Measurements from ENCODE around the gene PITPNM3.
"Not testable (repeated sequence)": the region's sequence is repeated elsewhere in the genome, so short reads cannot be mapped to it uniquely, and the experiment has no call there.

The PITPNM3 gene

DNA sequence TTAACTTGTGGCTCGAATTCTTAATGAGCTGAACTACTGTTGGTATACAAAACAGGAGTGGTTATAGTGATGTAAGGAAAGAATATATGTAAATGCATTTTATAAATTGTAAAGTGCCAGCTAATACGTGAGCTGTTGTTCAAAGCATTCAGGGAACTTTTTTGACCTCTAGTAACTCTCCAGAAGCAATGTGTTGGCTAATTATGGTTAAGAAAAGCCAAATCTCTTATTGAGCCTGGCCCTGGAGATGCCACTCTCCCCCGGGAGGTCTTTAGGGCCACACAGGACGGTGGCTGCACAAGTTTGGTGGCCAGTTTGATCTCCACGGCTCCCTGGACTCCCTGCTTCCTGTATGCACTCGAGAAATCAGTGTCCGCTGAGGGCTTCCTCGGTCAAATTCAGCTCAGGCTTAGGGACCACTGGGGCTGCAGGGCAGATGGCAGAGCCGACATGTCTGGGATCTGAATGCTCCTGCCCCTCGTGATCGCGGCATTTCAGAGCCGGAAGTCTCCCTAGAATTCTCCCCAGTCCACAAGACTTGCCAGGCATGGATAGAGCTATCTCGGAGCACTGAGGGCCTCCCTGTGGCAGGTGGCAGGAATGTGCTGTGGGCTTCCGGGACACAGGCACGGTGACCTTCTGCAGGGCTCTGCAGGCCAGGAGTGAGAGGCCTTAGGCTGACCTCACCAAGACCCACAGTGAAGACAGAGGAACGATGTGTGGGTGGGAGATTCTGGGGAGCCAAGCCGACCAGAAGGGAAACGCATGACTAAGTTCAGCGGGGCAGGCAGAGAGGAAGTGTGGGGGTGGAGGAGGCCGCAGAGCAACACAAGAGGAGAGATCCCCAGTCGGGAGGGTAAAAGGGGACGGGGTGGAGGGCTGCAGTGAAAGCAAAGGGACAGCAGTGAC is 18.6 kb upstream of the PITPNM3 start:
- DNase-seq = no peak

DNA sequence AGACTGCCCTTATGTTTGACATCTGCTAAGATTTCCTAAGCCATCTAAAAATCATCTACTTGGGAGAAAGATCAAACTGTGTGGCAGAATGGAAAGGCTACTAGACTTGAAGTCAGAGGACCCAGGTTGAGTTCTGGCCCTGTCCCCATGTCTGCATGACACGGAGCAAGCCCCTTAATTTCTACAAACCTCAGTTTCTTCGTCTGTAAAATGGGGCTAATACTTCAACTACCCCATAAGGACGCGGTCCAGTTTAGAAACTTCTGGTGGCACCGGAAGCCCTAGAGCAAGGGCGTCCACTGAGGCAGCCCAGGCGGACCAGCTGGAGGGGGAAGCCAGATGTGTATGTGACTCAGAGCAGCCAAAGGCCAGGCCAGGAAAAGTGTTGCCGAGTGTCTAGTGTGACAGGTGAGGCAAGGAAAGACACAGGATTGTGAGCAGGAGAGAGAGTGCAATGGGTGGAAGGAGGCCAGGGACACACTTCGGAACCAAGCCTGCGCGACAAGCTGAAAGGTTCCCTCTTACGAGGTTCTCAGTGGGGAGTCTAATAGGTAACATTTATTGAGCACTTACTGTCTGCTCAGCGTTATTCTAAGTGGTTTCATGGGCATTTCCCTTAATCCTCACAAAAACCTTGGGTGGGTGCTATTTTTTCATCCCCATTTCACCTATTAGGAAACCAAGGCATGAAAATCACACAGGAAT is 17.8 kb upstream of the PITPNM3 start:
- DNase-seq = no peak

DNA sequence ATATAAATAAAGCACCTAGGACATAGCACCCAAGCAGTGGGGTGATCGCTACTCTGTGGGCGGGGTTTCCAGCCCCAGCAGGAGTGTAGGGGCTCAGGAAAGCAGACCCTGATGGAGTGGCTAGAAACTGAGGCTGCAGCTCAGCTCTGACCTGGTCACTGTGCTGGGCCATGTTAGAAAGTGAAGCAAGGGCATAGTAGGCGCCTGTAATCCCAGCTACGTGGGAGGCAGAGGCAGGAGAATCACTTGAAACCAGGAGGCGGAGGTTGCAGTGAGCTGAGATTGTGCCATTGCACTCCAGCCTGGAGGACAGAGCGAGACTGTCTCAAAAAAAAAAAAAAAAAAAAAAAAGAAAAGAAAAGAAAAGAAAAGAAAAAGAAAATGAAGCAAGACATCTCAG is 17.1 kb upstream of the PITPNM3 start:
- DNase-seq = not testable (repeated sequence)

DNA sequence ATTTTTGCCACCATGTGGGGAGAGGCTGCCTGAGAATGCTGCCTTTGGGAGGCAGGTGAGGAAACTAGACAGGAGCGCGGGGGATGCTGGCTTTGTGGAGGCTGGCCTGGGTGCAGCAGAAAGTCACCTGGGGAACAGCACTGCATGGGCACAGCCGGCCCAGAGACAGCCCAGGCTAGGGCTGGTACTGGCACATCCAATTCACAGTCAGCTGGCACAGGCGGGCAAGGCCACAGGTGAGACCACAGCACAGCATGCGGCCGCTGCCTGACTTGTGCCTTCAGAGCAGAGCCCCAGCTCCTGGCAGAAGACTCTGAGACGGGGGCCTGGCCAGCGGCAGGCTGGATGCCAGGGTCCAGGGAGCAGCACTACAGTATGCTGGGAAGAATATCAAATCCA is 16.6 kb upstream of the PITPNM3 start:
- no peak for DNase-seq

DNA sequence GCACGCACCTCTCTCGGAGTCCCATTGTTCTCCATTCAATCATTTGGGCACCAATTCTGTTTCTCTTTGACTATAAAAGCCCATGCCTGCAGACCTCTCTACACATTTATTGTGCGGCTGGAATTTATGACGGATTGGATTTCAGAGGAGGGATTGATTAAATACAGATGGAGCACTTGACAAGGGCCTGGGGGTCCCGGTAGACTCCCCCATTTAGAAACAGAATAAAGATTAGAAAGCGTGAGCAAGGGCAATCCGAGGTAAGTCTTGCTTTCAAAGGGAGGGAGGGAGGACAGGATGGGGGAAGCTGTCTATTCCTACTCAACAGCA is 15.1 kb upstream of the PITPNM3 start:
- no peak for DNase-seq

DNA sequence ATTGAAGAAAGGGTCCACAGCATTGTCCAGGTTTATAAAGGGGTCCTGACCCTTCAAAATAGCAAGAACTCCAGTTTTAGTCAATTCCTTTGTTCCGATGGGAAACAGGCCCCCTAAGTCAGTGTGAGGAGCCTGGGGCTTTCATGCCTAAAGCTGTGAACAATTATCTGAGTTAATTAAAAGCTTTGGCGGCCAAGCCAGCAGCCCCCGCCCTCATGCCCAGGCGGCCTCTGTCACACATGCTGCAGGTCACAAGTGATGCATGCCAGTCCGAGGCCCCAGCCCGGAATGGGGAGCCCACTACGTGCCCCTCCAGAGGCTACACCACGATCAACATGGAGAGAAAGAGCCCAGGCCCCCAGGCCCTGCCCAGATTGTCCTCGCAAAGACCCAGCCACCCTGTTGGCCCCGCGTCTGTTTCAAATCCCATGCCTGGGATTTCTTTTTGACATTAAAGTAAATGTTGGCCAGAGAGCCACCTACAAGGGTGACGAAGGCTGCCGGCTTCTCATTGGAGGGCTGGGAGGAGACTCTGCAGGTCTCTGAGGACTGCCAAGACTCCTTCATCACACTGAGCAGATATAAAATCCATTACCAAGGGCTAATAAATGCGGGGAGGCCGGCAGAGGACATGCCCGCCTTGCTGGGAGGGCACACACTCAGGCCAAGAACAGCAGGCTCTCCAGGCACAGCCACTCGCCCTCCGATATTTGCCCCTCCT is 14.5 kb upstream of the PITPNM3 start:
- DNase-seq = no peak

DNA sequence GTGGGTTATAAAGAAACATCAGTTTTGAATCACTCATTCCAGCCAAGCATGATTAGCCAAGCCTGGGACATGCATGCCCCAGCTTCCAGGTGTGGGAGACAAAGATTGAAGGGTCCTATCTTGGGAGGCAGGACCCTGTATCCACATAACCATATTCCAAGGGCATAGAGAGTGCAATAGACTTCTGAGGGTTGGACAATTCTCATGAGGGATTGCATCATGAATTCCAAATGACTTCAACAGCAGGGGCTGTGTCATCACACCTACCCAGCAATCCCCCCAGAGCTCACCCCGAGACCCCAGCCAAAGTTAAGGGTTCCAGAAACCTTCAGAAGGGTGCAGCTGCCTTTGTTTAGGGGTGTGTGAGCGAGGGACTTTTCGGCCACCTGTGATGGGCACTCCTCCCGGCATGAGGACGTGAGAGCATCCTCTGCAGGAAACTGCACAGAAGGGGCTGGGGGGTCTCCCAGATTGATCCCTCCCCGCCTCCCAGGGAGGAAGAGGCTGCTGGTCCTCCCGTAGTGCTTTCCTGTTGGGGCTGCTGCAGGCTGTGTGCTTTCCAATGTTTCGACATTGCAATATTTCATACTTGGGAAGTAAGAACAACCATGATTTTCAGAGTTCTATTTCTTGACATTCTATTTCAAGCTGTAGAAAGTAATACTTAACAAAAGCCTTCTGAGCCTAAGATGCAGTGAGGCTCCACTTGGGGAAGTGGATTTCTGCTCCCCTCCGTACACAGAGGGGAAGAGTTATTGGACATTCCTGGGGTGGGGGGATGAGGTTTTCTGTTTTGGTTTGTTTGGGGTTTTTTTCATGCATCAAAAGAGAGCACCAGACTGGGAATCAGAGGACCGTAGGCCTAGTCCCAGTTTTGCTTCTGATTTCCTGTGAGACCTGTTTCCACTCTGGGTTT is 13.3 kb upstream of the PITPNM3 start:
- no peak for DNase-seq

DNA sequence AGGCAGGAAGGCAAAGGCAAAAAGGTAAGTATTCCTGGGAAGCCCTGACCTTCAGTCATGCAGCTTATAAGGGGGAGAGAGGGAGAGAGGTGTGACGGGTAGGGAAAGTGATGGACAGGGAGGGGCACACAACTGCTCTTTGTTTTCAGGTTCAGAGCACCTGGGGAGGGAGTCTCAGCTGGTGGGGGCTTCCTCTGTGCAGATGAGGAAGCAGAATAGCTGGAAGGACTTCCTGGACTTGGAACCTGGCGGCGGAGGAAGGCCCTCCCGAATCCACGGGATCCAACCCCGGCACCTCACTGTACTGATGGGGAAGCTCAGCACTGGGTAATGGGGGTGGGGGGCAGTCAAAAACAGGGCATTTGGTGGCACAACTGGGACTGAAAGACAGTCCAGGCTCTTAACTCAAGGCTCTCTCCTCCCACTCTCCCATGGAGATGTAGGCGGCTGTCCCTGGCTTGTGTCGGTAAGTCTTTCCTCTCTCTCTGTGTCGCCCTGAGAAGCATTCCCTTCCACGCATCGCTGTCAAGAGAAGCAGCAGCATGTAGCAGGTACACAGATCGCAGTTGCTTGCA is 11.9 kb upstream of the PITPNM3 start:
- DNase-seq = no peak

DNA sequence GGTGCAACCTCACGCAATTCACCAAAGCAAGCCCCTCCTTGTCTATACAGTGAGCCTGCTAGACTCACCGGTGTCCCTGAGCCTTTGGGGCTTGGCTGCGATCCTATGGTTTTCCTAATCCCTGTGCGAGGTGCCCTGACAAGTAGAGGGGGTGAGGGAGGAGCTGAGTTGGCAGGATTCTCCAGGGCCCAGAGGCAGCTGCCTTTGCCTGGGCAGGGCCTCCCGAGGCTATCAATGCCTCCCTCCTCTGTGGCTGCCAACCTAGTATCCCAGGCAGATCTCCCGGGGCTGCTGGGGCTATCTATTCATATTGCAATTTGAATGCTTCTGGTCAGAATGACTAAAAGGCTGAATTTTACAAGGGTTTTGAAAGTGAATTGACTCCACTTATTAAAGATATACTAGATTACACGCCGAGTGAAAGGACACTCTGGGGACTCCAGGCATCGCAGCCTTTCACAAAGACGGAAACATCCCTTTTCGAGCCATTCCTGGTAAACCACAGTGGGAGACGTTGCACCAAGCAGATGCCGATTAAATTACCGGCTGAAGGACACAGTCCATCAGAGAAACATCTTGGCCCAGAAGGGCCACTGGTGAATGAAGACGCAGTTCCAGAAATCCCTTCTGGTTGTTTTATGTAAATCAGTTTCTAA is 11.3 kb upstream of the PITPNM3 start:
- no peak for DNase-seq

DNA sequence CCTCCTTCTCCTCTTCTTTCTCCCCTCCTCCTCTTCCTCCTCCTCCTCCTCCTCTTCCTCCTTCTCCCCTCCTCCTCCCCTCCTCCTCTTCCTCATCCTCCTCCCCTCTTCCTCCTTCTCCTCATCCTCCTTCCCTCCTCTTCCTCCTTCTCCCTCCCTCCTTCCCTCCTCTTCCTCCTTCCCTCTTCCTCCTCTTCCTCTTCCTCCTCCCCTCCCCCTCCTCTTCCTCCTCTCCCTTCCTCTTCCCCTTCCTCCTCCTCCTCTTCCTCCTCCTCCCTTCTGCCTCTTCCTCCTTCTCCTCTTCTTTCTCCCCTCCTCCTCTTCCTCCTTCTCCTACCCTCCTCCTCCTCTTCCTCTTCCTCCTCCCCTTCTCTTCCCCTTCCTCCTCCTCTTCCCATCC is 5.1 kb upstream of the PITPNM3 start:
- DNase-seq = no peak

DNA sequence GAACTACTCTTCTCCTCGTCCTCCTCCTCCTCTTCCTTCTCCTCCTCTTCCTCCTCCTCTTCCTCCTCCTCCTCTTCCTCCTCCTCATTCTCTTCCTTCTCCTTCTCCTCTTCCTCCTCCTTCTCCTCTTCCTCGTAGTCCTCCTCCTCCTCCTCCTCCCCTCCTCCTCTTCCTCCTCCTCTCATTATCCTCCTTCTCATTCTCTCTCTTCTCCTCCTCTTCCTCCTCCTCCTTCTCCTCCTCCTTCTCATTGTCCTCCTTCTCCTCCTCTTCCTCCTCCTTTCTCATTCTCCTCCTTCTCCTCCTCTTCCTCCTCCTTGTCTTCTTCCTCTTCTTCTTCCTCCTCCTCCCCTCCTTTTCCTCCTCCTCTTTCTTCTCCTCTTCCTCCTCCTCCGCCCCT is 4.1 kb upstream of the PITPNM3 start:
- DNase-seq = no peak

DNA sequence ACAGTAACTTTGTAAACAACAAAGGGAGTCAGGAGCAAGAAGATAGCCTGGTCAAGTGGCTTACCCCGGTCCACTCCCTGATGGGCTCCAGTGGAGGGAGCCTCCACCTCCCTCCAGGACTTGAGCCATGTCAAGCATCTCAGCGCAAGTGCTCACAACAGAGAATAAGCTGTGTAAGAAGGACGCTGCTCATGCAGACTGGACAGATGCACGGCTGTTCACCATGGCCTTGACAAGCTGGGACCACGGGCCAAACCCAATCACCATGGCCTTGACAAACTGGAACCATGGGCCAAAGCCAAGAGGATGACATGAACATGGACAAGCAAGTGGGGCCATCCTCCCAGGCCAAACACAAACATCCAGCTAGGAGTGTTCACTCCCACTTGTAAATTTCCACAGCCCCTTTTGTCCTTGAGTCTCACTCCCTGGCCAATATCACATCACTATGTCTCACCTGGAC is 3.4 kb upstream of the PITPNM3 start:
- no peak for DNase-seq

DNA sequence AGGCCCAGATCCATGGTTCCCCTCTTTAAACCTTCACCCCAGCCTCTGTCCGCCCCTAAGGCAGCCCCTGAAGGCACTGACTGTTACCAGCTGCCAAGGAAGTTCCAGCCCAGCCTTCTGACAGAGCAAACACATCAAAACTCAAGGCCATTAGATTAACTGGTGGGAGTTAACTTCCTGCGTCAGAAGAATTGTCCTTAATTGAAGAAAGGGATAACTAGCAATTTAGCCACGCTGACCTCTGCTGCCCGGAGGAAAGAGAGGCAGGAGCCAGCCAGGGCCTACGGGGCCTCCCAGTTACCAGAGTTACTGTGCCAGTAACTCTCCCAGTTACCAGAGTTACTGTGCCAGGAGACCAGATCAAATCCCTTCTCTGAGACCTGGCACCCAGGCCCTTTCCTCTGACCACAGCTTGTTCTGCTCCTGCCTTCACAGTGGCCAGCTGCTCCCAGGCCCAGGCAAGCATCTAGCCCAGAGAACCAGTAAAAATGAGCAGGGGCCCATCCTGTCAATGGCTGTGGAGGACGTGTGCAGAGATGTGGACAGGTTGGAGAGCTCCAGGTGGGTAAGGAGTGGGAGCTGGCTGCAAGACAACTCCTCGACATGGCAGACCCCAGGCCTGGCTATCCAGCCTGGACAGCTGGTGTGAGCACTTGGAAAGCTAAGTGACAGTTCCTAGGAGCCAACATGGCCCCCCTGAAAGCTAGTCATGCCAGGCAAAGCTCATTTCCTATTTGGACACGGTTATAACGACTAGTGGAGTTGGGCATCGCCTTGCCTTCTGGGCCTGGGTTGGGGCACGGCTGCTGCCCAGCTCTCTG is 2.8 kb upstream of the PITPNM3 start:
- no peak for DNase-seq

DNA sequence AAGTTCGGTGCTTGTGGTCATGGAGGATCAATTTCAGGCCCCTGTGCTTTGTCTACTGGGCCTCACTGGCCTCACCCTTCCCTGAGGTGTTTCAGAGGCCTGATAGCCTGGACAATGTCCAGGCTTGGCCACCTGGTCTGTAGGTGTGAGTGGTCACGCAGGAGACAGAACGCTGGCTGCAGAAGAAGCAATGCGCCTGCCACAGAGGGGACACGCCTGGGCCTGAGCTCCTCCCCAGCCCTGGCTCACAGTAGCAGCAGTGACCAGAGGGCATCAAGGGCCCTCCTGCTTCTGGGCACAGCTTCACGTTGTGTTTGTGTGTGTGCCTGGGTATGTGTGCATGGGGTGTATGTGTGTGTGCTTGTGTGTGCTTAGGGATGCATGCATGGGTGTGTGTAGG is 1.9 kb upstream of the PITPNM3 start:
- DNase-seq = no peak

DNA sequence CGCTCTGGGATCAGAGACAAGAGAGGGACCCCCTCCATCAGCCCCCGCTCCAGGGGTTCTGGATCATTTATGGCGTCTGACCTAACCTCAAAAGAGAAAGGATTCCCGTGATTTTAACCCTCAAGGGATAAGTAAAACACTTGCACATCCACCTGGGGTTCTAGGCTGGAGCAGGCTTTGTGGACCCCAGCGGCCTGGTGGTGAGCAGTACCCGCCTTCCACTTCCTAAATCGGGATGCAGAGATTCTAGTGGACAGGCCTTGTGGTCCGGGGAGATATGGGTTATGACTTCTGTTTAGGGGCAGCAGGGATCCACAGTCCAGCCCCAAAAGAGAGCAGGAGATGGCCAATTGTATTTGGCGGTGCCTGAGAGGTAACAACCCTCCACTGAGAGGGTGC is 684 bp upstream of the PITPNM3 start:
- no peak for DNase-seq

DNA sequence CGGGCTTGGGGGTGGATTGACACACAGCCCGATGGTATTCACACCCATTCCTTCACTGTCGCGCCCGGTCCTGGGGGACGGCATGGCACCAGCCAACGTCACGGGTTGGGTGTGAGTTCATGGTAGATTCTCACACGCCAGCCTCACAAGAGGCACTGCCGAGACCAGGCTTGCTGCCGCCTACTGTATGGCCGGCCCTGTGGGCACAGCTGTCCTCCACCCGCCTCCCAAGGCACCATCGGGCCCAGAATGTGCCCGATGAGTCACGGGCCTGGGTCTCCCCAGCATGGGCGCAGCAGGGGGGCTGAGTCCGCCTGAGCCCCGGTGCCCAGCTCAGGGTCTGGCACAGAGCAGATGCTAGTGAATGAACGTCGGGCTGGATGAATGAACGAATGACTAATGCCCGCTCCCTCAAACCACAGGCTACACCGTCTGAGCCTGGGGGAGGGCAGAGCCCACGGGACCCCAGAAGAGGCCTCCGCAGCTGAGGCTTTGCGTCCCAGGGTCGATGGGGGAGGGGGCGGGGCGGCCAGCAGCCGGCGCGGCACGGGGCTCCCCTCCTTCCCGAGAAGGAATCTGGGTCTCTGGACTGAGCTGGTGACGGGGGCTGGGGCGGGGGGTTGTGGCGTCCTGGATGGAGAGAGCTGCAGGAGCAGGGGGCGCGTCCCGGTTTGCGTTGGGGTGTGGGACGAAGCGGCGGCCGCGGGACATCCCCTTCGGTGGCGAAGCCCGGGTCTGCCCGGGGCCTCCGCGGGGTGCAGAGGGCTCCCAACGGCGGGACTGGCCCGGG is 829 bp downstream of the PITPNM3 start:
- DNase-seq = no peak

DNA sequence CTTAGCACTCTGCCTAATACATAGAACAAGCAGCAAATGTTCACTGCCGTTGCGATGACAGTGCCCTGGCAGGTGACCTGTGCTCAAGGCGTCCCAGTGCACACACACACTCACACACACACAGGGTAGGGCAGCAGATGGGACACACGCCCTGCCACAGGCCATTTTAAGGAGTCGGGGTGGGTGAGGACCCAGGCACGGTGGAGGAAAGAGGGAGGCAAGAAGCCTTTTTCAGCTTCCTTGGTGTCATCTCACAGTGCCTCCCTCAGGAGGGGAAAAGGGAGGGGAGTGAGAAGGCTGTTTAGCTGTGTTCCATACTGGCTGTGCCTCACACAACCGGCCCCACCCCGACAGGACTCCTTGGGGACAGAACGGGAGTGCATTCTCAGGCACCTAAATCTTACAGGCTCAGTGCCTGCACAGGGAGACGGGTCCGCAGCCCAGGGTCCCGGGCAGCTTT is 1.5 kb downstream of the PITPNM3 start:
- DNase-seq = no peak

DNA sequence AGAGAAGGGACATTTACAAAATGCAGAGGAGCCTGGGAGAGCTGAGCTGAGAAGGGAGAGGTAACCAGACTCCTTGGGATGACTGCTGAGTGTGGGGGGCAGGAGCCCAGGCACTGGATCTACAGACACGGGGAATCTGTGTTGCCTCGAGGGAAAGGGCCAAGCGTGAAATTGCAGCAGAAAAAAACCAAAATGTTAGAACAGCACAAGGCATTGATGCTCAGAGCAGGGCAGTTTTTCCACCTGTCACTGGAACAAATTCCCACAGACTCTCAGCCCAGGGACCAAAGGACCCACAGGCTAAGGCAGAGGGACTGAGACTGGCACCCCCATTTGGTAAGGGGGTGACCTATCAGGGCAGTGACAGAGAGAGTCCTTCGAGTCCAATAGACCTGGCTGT is 2.0 kb downstream of the PITPNM3 start:
- no peak for DNase-seq

DNA sequence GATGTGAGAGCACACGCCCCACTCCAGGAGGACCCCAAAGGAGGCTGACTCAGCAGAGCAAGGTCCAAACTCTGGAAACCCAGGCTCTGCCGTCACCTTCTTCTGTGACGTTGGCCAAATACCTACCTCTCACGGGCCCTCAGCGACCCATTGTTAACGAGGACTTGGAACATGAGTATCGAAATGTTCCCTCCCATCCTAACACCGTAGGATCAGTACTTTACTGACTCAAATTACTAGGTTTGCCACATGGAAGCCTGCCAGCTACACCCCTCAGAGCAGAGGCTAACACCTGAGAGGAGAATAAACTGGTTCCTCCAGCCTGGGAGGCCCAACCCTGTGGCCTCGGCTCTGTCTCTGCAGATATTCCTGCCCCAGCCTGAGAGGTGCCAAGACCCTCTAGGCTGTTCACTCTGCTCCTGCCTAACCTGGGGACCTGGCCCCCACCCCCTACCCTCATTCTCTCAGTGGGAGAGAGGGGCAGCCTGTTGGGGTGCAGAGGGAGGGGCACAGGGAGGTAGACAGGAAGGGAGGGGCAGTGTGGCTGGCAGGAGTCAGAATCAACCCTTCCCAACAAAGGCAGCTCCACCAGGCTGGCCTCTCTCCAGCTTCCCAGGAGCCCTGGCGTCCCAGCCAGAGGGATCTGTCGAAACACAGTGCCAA is 4.4 kb downstream of the PITPNM3 start:
- peak; percentile 15 for DNase-seq
